SHP77 treated with DMSO at 0.1 percent for 48 hours (cell line): ENCODE data around the gene LIME1.
A peak's percentile ranks its signal among the peaks of the same experiment; 100 is the strongest.

Experiments
- DNase-seq: peaks from one replicate; lab custom pipeline; 2025; lab: John Stamatoyannopoulos, UW

The LIME1 gene

DNA sequence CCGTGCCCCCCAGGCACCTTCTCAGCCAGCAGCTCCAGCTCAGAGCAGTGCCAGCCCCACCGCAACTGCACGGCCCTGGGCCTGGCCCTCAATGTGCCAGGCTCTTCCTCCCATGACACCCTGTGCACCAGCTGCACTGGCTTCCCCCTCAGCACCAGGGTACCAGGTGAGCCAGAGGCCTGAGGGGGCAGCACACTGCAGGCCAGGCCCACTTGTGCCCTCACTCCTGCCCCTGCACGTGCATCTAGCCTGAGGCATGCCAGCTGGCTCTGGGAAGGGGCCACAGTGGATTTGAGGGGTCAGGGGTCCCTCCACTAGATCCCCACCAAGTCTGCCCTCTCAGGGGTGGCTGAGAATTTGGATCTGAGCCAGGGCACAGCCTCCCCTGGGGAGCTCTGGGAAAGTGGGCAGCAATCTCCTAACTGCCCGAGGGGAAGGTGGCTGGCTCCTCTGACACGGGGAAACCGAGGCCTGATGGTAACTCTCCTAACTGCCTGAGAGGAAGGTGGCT lies 39.1 kb upstream of the LIME1 start:
- no peak for DNase-seq

DNA sequence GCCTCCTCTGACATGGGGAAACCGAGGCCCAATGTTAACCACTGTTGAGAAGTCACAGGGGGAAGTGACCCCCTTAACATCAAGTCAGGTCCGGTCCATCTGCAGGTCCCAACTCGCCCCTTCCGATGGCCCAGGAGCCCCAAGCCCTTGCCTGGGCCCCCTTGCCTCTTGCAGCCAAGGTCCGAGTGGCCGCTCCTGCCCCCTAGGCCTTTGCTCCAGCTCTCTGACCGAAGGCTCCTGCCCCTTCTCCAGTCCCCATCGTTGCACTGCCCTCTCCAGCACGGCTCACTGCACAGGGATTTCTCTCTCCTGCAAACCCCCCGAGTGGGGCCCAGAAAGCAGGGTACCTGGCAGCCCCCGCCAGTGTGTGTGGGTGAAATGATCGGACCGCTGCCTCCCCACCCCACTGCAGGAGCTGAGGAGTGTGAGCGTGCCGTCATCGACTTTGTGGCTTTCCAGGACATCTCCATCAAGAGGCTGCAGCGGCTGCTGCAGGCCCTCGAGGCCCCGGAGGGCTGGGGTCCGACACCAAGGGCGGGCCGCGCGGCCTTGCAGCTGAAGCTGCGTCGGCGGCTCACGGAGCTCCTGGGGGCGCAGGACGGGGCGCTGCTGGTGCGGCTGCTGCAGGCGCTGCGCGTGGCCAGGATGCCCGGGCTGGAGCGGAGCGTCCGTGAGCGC lies 38.5 kb upstream of the LIME1 start:
- DNase-seq: no peak

DNA sequence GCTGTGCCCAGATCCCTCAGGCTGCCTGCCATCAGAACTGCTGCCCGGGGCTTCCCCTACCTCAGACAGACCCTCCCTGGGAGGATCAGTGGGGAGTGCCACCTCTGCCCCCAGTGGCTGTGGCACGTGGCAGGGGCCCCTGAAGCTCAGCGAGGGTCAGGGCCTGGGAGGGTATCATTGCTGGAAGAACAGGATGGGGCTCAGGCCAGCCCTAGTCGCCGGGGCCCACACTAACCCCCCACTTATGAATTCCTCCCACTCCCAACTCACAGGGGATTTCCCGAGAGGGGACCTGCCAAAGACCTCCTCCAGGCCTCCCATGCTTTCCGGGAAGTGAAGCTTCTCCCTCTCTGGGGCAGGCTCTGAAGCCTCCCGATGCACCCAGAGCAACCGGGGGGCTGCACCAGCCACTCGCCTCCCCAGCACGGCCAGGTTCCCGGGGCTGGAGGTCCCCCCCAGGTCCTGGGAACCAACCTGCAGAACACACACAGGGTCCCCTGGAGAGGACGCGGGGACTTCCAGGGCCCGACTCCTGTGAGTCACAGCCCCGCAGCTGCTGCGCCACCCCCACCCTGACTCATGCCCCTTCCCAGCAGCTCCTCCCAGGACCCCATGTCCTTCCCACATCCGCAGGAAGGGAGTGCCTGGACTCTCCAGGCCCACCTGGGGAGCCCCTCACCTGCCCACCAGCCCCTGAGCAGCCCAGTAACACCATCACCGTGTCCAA lies 37.6 kb upstream of the LIME1 start:
- DNase-seq: no peak

DNA sequence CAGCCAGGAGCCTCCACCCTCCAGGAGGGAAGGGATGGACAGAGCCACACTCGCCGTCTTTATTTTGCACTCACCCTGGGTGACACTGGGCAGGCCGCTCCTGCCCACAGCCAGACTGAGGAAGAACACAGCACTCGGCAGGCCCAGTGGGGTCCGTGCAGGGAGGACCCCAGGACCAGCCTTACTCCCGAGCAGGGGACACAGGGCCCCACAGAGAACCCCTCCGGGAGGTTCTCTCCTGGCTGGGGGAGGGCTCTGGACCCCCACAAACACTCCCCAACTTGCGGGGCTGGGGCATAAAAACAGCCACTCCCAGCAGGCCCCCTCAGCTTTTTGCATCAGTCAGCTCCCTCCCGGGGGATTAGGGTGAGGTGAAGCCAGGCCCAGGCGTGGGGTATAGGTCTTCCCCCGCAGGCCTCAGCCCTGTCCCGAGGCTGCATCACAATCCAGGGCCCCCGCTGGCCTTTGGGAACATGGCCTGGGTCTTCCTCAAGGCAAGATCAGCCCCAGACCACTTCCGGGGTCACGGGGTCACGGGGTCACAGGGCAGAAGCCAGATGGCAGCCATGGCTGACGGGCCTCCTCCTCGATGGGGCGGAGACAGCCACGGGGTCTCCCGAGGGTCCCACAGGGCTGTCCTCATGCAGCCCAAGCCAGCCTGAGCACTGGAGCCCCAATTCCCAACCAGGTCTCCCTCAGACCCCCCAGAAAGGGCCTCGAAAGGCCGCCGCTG lies 36.8 kb upstream of the LIME1 start:
- no peak for DNase-seq

DNA sequence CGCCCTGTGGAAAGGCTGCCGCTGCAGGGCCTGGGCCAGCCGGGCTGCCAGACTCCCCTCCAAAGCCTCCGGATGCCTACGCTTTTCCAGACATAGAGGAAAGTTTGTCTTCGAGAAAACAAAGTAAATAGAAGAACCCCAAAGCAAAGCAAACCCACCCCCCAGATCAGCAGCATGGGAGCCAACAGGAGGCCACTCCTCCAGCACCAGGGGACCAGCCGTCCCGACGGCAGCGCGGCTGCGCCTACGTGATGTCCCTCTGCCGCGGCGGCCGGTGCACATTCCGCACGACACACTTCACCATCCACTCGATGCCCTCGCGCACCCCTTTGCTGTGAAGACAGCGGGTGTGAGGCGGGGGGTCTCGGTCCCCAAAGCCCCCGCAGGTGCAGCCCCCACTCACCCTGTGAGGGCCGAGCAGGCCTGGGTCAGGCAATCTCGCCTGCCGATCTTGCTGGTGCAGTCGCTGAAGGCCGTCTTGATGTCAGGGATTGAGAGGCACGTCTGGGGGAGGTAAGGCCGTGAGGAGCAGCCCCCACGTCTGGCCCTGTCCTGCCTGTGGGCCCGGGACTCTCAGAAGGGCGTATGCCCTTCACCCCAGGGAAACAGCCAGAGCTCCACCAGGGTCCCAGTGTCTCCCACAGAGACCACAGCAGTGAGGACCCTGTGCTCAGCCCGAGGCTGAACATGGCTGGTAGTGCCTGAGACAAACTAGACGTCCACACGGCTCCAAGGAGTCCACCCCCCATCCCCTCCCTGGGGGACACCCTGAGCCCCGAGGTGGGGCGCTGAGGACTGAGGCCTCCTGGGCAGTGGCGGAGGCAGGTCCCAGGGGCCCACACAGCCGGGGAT lies 36.0 kb upstream of the LIME1 start:
- DNase-seq: no peak

DNA sequence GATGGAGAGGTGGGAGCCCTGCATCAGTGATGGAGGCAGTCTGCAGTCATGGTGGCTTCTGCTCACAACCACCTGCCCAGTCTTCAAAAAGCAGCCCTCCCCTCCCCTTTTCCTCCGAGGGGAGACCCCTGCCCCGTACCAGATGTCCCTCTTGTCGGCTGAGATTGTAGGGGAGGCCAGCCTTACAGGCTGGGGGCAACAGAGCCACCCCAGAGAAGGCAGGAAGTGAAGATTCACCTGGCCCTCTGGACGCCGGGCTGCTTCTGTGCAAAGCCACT lies 35.5 kb upstream of the LIME1 start:
- no peak for DNase-seq

DNA sequence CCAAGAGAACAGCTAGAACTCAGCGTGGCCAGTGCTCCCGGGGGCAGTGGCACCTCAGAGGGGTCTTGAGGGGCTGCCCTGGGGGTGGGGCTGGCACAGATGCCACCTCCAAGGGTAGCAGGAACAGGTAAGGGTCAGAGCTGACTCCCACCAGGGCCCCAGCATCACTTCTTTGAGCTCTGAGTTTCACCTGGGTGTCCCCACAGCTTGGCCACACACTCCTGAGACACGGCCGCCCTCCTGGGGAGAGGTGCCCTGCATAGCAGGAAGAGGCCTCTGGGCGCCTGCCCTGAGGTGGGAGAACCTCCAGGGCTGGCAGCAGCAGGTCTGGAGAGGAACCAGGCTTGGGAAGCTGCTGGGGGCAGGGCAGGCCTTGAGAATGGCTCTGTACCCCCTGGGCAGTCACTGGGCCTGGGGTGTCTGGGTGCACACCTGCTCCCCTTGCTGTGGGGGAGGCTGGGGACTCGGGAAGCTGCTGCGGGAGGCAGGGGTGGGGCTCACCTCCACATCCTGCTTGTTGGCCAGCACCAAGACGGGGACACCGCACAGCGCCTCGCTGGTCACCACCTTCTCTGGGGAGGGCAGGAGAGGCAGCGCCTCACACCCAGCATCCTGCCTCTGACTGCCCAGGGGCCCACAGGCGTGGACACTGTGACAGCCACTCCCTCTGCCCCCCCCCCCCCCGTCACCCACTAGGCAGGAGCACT lies 35.0 kb upstream of the LIME1 start:
- no peak for DNase-seq

DNA sequence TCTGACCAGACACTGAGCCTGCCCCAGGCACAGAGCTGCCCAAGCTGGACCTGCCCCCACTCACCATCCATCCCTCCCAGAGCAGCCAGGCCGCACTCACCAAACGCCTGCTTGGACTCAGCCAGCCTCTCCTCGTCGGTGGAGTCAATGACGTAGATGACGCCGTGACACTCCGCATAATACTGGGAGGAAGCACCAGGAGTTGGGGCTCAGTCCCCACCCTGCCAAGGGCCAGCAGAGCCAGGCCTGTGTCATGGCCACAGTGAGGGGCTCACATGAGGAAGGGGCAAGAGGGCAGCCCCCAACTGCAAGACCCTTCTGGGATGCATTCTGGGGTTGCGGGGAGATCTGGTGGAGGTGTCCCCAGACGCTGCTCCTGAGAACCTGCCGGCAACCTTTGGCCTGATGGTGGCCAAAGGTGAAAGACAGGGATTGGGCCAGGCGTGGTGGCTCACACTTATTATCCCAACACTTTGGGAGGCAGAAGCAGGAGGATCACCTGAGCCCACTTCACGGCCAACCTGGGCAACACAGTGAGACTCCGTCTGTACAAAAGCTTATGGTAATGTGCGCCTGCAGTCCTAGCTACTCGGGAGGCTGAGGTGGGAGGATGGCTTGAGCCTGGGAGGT lies 34.3 kb upstream of the LIME1 start:
- DNase-seq: no peak

DNA sequence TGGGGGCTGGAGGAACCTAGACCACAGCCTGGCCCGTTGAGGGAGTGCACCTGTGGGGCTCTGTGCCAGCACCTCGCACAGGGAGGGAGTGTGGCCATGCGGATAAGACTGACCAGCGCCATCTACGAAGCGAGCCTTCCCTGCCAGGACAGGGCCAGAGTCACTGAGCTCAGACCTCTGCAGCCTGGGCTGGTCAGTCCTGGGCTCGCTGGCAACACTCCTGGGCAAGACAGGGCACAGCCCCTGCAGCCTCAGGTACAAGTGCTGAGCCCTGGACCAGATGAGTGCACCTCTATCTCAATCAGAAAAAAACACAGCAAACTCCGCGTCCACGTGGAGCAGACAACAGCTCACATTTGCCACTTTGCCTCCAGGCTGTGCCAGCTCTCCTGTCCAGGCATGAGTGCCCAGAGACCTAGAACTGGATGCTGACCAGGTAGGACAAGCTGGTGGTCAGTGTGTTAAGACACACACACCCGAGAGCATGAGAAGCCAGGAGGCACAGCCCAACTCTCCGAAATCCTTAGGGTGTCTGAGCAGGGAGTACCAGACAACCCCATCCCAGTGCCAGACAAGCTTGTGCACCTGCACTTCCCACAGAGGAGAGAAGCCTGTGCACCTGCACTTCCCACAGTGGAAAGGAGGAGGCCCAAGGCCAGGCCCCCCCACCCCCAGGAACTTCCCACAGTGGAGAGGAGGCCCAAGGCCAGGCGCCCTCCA lies 33.6 kb upstream of the LIME1 start:
- no peak for DNase-seq

DNA sequence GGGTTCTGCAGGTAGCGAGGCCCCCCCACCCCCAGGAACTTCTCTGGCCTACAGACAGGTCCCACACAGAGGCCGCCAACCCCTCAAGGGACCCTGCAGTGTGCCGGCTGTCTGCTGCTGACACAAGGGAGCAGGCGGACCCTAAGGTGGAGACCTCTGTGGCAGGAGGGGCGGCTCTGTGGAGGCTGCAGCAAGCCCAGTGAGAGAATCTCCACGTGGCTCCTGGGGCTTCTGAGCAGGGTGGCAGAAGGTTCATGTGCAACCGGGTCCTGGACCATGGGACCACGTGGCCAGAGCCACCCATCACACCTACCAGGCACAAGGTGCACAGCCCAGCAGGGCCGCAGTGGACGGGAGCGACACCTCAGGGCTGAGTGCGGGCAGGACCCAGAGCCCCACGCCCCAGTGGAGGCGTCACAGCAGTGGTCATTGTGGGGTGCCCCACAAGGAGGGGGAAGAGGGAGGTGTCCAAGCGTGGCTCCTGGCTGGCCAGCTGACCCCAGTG lies 32.9 kb upstream of the LIME1 start:
- no peak for DNase-seq

DNA sequence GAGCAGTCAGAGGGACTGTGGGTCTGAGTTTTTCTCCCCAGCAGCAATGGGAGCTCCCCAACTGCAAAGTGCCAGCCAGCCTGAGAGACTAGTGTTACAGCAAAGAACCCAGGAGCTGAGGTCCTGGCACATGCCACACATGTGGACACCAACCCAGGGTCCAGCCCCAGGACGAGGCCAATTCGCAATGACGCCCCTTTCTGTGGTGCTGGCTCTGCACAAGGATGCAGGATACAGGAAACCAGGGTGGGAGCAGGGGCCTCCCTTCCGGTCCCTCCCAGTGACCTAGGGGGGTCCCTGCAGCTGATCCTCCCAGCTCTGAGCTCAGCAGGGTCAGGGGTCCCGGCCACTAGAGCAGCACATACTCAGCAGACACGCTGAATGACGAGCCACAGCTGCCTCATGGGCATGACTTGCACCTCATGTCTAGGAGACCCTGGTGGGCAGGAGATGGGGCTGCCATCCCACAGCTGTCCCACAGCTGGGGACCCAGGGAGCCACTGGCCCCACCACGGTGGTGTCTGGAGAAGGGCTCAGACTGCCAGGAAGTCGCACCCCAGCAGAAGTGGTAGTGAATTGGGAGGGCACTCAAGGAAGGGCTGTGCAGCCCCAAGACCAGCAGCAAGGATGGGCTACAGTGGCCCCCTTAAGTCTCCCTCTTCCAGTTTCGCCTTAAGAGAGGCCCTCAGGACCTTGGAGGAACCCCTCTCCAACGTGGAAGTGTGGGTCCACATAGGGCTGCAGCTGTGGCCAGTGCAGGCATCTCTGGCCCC lies 32.3 kb upstream of the LIME1 start:
- DNase-seq: no peak

DNA sequence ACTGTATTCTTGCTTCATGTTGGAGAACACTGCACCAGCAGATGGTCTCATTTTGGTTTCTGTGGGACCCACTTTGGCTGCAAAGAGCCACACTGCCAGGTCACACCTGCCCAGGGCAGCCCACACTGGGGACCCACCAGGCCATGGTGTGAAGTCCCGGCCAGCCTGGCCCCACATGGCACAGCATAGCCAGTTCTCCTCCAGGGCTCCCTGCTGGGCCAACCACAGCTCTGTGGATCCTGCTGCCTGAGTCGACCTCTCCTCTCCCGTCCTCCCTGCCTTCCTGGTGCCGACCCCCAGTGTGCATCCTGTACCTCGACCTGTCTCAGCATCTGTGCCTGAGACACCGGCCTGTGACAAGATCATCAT lies 31.7 kb upstream of the LIME1 start:
- DNase-seq: no peak

DNA sequence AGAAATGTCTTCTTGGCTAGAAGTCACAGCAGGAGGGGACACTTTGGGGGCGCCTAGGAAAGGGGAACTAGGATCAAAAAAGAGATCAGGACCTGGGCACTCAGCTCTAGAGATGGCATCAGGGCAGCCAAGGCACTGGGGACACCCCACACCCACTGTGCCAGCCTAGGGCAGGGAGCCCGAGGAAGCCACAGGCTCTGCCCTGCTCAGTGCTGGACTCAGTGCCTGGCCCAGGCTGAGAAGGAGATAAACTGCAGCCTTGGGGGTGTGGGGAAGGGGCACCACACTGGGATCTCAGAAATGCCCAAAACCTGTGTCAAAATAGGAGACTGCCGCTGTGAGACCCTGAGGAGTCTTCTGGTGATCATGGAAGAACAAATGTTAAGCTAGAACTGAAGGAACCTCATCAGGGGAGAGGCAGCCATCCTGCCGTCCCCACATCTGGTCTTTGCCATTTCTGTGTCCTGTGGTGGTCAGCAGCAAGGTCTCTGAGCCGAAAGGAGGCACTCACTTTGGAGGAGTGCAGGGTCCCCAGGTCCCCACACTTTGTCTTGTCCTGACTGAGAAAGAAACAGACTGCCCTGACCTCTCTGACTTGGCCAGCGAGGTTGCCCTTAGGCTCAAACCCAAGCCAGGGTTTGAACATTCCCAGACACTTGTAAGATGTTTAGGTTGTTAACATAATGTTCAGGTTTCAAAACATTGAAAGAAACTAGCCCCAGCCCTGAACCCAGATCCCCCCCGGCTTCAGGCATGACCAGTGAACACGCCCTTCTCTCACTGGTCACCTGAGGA lies 31.0 kb upstream of the LIME1 start:
- DNase-seq: no peak

DNA sequence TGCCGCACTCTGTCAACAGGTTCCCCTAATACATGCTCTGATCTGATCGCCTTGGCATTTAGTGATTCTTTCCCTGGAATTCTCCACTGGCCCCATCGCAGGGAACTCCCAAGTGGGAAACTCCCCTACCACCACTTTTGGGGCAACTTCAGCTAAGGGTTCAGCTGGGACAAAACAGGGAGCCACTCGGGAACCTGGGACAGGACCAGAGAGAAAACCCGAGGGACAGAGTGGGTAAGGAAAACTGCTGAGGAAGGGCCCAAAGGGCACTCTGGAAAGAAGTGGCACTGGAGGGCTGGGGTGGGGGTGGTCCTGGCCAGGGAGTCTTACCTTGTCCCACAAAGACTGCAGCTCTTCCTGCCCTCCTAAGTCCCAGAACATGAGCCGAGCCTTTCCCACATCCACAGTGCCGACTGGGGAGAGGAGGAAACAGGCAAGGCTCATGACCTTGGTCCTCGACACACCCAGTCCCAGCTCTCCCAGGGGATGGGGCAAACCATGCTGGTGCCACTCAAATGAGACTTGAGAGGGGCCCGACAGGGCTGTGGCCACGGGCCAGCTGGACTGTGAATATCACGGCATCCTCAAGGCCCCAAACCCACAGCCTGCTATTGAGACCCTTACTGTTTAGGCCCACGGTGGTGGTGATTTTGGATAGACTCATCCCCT lies 30.3 kb upstream of the LIME1 start:
- no peak for DNase-seq

DNA sequence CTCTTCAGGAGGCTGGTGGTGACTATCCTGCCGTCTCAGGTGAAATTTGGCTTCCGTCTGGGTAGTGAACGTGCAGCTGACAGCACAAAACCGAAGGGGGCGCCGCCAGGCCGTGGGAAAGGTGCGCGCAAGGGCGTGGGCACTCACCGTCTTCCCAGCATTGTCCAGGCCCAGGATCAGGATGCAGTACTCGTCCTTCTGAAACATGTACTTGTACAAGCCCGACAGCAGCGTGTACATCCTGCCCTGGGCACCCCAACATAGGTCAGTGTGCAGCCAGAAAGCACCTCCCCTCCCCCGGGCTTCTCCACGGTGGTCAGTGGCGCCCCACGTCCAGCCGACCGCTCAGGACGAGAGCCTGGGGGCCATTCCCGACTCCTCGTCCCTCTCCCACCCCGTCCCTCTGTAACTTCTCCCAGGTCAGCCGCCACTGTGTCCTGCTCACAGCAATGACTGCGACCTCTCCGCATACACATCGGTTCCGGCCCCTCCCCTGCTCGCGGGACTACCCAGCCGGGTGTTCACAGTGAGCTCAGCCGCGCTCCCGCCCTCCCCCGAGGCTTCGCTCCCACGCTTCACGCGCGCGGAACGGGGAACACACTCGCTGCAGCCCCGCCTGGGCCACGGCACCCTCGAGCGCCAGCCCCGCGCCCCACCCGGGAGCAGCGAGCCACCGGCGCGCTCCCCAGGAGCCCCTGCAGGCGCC lies 29.5 kb upstream of the LIME1 start:
- no peak for DNase-seq

DNA sequence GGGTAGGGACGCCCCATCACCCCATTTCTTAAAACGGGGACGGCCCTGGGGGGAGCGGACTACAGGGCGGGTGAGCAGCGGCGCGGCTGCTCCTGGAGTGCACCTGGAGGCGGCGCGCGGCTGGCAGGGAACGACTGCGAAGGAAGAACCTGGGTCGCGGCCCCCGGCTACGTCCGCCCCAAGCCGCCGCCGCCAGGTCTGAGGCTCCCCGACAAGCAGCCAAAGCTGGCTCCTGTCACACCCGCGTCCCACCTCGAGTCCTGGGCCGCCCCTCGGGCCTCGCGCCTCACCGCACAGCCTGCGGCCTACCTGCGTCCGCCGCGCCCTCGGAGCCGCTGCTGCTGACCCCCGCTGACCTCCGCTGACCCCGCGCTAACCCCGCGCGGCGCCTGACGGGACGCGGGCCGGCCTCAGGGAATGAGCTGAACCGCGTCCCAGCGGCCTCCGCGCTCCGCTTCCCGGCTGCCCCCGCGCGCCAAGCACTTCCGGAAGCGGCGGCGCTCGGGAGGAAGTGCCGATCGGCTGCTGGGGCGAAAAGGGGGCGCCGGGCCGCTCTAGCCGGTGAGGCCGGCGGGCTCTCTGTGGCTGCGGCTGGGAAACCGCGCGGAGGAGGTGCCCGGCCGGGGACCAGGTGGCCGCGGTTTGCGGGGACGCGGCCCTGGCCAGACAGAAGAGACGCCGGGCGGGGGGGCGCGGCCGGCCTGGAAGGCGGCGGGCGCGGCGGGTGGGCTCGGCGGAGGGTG lies 28.7 kb upstream of the LIME1 start, which contains the start of the genes ARFRP1 and ZGPAT:
ARFRP1 (minus strand) TSS at position 419 of the 743 bp plus-strand sequence. CDS start 885 bp downstream, outside the sequence.
ZGPAT (plus strand) TSS at position 482 of the 743 bp plus-strand sequence. CDS start 542 bp downstream, outside the sequence.
- DNase-seq: peak; percentile 77
